ENCODE data around the gene HS3ST5. TPM values are rescaled to one million over a fixed set of nuclear protein-coding genes. Genes with fewer than 3 reads are reported as not detected.
"Not testable (repeated sequence)": the region's sequence is repeated elsewhere in the genome, so short reads cannot be mapped to it uniquely, and the experiment has no call there.

Gene HS3ST5
- total and polyA plus RNA-seq, 7 donors, result 0.01 to 2.9 (median 0.25) TPM

GRCh38 chr6:114033606-114034005, 309.2 kb downstream of the HS3ST5 start:
- Histone ChIP-seq H3K9me3 (no peaks in the 10 kb centered on the region), H3K36me3 (ENCODE audit: insufficient read depth in 1 of 2, low read depth in 1 of 2) (no peaks in the 10 kb centered on the region), H3K27ac (no peak overlapping the region), H3K4me3 (no peak overlapping the region), H3K4me1 (no peaks in the 10 kb centered on the region), H3K27me3 (ENCODE audit: insufficient read depth in 3 of 3, low read length in 2 of 3) (no peaks in the 10 kb centered on the region)
- DNase-seq (no peak), ATAC-seq (no peak)
- intact Hi-C loops (cut with DNase I), result no loop called here
- no peak for TF ChIP-seq CTCF (IDR thresholded peaks at IDR 0.05)

GRCh38 chr6:114032721-114033120, 310.1 kb downstream of the HS3ST5 start:
- DNase-seq (no peak), ATAC-seq (no peak)
- H3K4me1 ChIP-seq, result no peaks in the 10 kb centered on the region
- 33 to 57% (median 44%) methylated on average over 3 of the region's 3 CpGs for WGBS, 3 donors
- H3K36me3 ChIP-seq (ENCODE audit: insufficient read depth in 1 of 2, low read depth in 1 of 2), result no peaks in the 10 kb centered on the region
- no peak for TF ChIP-seq CTCF (IDR thresholded peaks at IDR 0.05)
- H3K27me3 ChIP-seq (ENCODE audit: insufficient read depth in 3 of 3, low read length in 2 of 3), result no peaks in the 10 kb centered on the region
- intact Hi-C loops (cut with DNase I), result no loop called here
- no peak overlapping the region for H3K4me3 ChIP-seq
- H3K9me3 ChIP-seq, result no peaks in the 10 kb centered on the region
- no peak overlapping the region for H3K27ac ChIP-seq

- no peaks in the 10 kb centered on the region for H3K27me3 ChIP-seq (ENCODE audit: insufficient read depth in 3 of 3, low read length in 2 of 3)
- H3K4me3 ChIP-seq, result no peak overlapping the region
- H3K9me3 ChIP-seq, result no peaks in the 10 kb centered on the region
- no peak for TF ChIP-seq CTCF (IDR thresholded peaks at IDR 0.05)
- H3K27ac ChIP-seq, result no peak overlapping the region
- WGBS, 3 donors, result 54 to 56% (median 54%) methylated on average over 6 of the region's 6 CpGs
- intact Hi-C loops (cut with DNase I), result no loop called here
- no peaks in the 10 kb centered on the region for H3K4me1 ChIP-seq
- DNase-seq (no peak), ATAC-seq (no peak)
- no peaks in the 10 kb centered on the region for H3K36me3 ChIP-seq (ENCODE audit: insufficient read depth in 1 of 2, low read depth in 1 of 2)
Measured at GRCh38 chr6:114030767-114031166, 312.1 kb downstream of the HS3ST5 start.

- Histone ChIP-seq H3K27ac (no peak overlapping the region), H3K4me1 (no peaks in the 10 kb centered on the region), H3K4me3 (no peak overlapping the region), H3K36me3 (ENCODE audit: insufficient read depth in 1 of 2, low read depth in 1 of 2) (no peaks in the 10 kb centered on the region), H3K9me3 (no peaks in the 10 kb centered on the region), H3K27me3 (ENCODE audit: insufficient read depth in 3 of 3, low read length in 2 of 3) (no peaks in the 10 kb centered on the region)
- DNase-seq, result no peak
- no peak for TF ChIP-seq CTCF (IDR thresholded peaks at IDR 0.05)
- ATAC-seq, result no peak
- intact Hi-C loops (cut with DNase I), result no loop called here
- WGBS, 3 donors, result 80 to 87% (median 84%) methylated on average over 6 of the region's 6 CpGs
Measured at GRCh38 chr6:114024746-114025145, 318.1 kb downstream of the HS3ST5 start.

- intact Hi-C loops (cut with DNase I), result no loop called here
- 91 to 93% (median 92%) methylated on average over 15 of the region's 15 CpGs for WGBS, 3 donors
- ATAC-seq, result no peak
Measured at GRCh38 chr6:114020196-114020595, 322.6 kb downstream of the HS3ST5 start.

GRCh38 chr6:114017146-114017545, 325.7 kb downstream of the HS3ST5 start:
- H3K36me3 ChIP-seq (ENCODE audit: insufficient read depth in 1 of 2, low read depth in 1 of 2); H3K4me3 ChIP-seq; intact Hi-C loops (cut with DNase I); H3K9me3 ChIP-seq; ATAC-seq; H3K27ac ChIP-seq; H3K4me1 ChIP-seq; H3K27me3 ChIP-seq (ENCODE audit: insufficient read depth in 3 of 3, low read length in 2 of 3): not testable (repeated sequence)
- 41 to 50% (median 44%) methylated on average over 6 of the region's 6 CpGs for WGBS, 3 donors
- peak in 1 of 2 donors; percentile 25 for DNase-seq

More at GRCh38 chr6:114020196-114020595, 322.6 kb downstream of the HS3ST5 start:
- no peaks in the 10 kb centered on the region for H3K27me3 ChIP-seq (ENCODE audit: insufficient read depth in 3 of 3, low read length in 2 of 3)
- no peak for DNase-seq
- H3K27ac ChIP-seq, result no peak overlapping the region
- H3K9me3 ChIP-seq, result no peaks in the 10 kb centered on the region
- no peak overlapping the region for H3K4me3 ChIP-seq
- no peak for TF ChIP-seq CTCF (IDR thresholded peaks at IDR 0.05)
- no peaks in the 10 kb centered on the region for H3K36me3 ChIP-seq (ENCODE audit: insufficient read depth in 1 of 2, low read depth in 1 of 2)
- no peaks in the 10 kb centered on the region for H3K4me1 ChIP-seq

GRCh38 chr6:114014106-114014505, 328.7 kb downstream of the HS3ST5 start:
- H3K36me3 ChIP-seq (ENCODE audit: insufficient read depth in 1 of 2, low read depth in 1 of 2); H3K27me3 ChIP-seq (ENCODE audit: insufficient read depth in 3 of 3, low read length in 2 of 3); H3K4me1 ChIP-seq; ATAC-seq; H3K9me3 ChIP-seq; H3K4me3 ChIP-seq; H3K27ac ChIP-seq; intact Hi-C loops (cut with DNase I): not testable (repeated sequence)
- WGBS, 3 donors, result 39 to 40% (median 39%) methylated on average over 2 of the region's 2 CpGs
- DNase-seq, result peak in 1 of 2 donors; percentile 16

All from psoas muscle (tissue), 8 donors.